ENCODE data around the gene BSX.

BSX gene

DNA sequence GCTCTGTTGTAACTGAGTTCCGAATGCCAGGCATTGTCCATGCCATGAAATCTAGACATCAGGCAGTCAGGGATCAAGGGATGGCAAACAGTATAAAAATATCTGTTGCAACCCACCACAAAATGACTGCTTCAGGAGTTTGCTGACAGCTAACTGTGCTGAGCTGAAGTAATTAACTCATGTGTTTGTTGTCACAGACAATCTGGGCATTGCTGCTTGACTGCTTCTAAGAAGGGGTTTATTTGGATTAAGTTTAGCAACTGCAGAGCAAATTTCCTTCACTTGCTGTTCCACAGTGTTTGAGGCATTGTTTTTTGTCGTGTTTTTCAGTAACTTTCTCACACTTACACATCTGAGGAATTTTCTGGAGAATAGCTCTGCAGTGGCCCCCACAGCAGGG lies 30.4 kb downstream of the BSX start:
- DNase-seq = no peak

DNA sequence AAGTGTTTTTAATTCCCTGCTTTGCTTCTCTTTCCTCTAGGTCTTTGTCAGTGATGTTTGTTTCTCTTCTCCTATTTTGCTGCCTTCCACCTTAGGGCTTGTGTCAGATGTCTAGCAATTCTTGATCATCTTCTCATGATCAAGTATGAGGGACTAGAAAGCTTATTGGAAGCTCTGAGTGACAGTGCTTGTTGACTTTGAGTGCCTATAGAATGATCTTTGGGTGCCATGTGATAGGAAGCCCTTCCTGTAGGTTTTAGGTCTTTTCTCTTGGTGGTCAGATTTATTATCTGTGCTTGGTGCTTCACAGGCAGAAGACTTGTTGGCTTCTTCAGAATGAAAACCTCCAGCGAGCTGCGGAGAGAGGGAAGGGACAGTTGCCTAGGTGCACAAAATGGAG lies 43.1 kb downstream of the BSX start:
- no peak for DNase-seq

DNA sequence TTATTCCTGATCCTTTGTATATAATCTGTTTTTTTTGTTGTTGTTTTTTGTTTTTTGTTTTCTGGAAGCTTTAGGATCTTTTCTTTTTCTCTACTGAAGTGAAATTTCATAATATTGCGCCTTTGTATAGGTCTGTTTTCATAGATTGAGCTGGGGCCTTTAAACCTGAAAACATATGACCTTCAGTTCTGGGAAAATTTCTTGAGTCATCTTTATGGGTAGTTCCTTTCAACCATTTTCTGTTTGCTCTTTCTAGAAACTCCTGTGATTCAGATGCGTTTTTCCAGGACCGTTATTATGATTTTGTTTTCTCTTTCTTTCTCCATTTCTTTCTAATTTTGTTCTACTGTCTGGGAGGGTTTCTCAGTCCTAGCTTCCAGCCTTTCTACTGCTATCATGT lies 43.7 kb downstream of the BSX start:
- no peak for DNase-seq

- DNase-seq = no peak
Observed at GRCh38 chr11:122933416-122933815, 48.2 kb downstream of the BSX start.

GRCh38 chr11:122931510-122931909 lies 50.1 kb downstream of the BSX start:
- DNase-seq = no peak
